ENCODE measurements around the gene LCA5.
"Not testable (repeated sequence)": the region's sequence is repeated elsewhere in the genome, so short reads cannot be mapped to it uniquely, and the experiment has no call there.

LCA5 gene

GRCh38 chr6:79538106-79538971 is 1.1 kb upstream of the LCA5 start:
- Histone ChIP-seq H3K79me2 (ENCODE audit: insufficient read depth, low read length) (no peaks in the 10 kb centered on the region), H3K9me3 (ENCODE audit: insufficient read depth, low read length, severe bottlenecking) (no peaks in the 10 kb centered on the region), H3K9ac (ENCODE audit: low read depth, low read length) (no peak overlapping the region), H3K4me1 (ENCODE audit: insufficient read depth, low read length) (no peaks in the 10 kb centered on the region), H3K36me3 (ENCODE audit: insufficient read depth, low read length) (no peaks in the 10 kb centered on the region), H2AFZ (ENCODE audit: low read depth, low read length) (no peak overlapping the region; the same call in 1 of the 2 replicates), H3K4me3 (ENCODE audit: low read depth in 1 of 2, low read length in 2 of 2) (no peak overlapping the region), H3K27ac (ENCODE audit: low read length) (no peak overlapping the region), H3K4me2 (ENCODE audit: insufficient read depth, low read length) (no peak overlapping the region), H4K20me1 (ENCODE audit: insufficient read depth, low read length) (no peaks in the 10 kb centered on the region), H3K27me3 (ENCODE audit: insufficient read depth, low read length, poor library complexity) (peaks cover 23% of the 10 kb centered on the region)
- no peak for DNase-seq
- no peak for ATAC-seq (ENCODE audit: insufficient read depth, low read depth)
- TF ChIP-seq EZH2 (IDR thresholded peaks at IDR 0.05; ENCODE audit: borderline replicate concordance, low read depth, low read length, severe bottlenecking) (no peak), CTCF (IDR thresholded peaks at IDR 0.05; ENCODE audit: borderline replicate concordance, extremely low read depth, low read length, poor library complexity, severe bottlenecking) (no peak)

- Histone ChIP-seq H3K79me2 (ENCODE audit: insufficient read depth, low read length) (no peaks in the 10 kb centered on the region), H3K4me1 (ENCODE audit: insufficient read depth, low read length) (no peaks in the 10 kb centered on the region), H3K9ac (ENCODE audit: low read depth, low read length) (no peak overlapping the region), H3K27ac (ENCODE audit: low read length) (no peak overlapping the region), H3K4me3 (ENCODE audit: low read depth in 1 of 2, low read length in 2 of 2) (no peak overlapping the region), H4K20me1 (ENCODE audit: insufficient read depth, low read length) (no peaks in the 10 kb centered on the region), H2AFZ (ENCODE audit: low read depth, low read length) (no peak overlapping the region), H3K4me2 (ENCODE audit: insufficient read depth, low read length) (no peak overlapping the region), H3K27me3 (ENCODE audit: insufficient read depth, low read length, poor library complexity) (peaks cover 25% of the 10 kb centered on the region), H3K36me3 (ENCODE audit: insufficient read depth, low read length) (no peaks in the 10 kb centered on the region), H3K9me3 (ENCODE audit: insufficient read depth, low read length, severe bottlenecking) (no peaks in the 10 kb centered on the region)
- DNase-seq (no peak), ATAC-seq (ENCODE audit: insufficient read depth, low read depth) (no peak)
- no peak for TF ChIP-seq EZH2 (IDR thresholded peaks at IDR 0.05; ENCODE audit: borderline replicate concordance, low read depth, low read length, severe bottlenecking)
- no peak for TF ChIP-seq CTCF (IDR thresholded peaks at IDR 0.05; ENCODE audit: borderline replicate concordance, extremely low read depth, low read length, poor library complexity, severe bottlenecking)
Measured at GRCh38 chr6:79536585-79536953, 661 bp downstream of the LCA5 start.

- not testable (repeated sequence) for H3K27ac ChIP-seq (ENCODE audit: low read length); H3K4me3 ChIP-seq (ENCODE audit: low read depth in 1 of 2, low read length in 2 of 2); DNase-seq; H3K9me3 ChIP-seq (ENCODE audit: insufficient read depth, low read length, severe bottlenecking); H4K20me1 ChIP-seq (ENCODE audit: insufficient read depth, low read length); H3K27me3 ChIP-seq (ENCODE audit: insufficient read depth, low read length, poor library complexity); H3K36me3 ChIP-seq (ENCODE audit: insufficient read depth, low read length); H3K9ac ChIP-seq (ENCODE audit: low read depth, low read length); H2AFZ ChIP-seq (ENCODE audit: low read depth, low read length); H3K4me2 ChIP-seq (ENCODE audit: insufficient read depth, low read length); H3K4me1 ChIP-seq (ENCODE audit: insufficient read depth, low read length); H3K79me2 ChIP-seq (ENCODE audit: insufficient read depth, low read length); ATAC-seq (ENCODE audit: insufficient read depth, low read depth)
Measured at GRCh38 chr6:79529567-79529966, 7.7 kb downstream of the LCA5 start.

DNA sequence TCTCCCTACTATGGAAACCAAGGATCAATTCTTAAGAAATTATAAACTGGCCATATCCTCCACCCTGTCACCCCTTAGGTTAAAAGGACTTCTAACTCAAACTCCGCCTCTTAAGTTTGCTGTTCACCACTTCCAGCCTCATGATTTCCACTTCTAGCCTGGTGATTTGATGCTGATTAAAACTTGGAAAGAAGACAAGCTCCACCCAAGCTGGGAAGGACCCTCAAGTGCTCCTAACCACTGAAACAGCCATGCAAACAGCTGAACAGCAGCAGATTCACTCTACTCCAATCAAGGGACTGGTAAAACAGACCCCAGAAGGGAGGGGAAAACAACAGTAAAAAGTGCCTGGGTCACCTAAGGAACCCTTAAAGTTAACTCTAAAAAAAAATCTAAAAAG is 10.3 kb downstream of the LCA5 start:
- no peak for ATAC-seq (ENCODE audit: insufficient read depth, low read depth)
- Histone ChIP-seq H3K27ac (ENCODE audit: low read length) (no peak overlapping the region), H3K4me2 (ENCODE audit: insufficient read depth, low read length) (no peak overlapping the region), H3K4me1 (ENCODE audit: insufficient read depth, low read length) (no peaks in the 10 kb centered on the region), H3K9me3 (ENCODE audit: insufficient read depth, low read length, severe bottlenecking) (no peaks in the 10 kb centered on the region), H3K4me3 (ENCODE audit: low read depth in 1 of 2, low read length in 2 of 2) (no peak overlapping the region), H3K27me3 (ENCODE audit: insufficient read depth, low read length, poor library complexity) (peaks cover 2% of the 10 kb centered on the region), H3K79me2 (ENCODE audit: insufficient read depth, low read length) (no peaks in the 10 kb centered on the region), H4K20me1 (ENCODE audit: insufficient read depth, low read length) (no peaks in the 10 kb centered on the region), H3K36me3 (ENCODE audit: insufficient read depth, low read length) (no peaks in the 10 kb centered on the region), H2AFZ (ENCODE audit: low read depth, low read length) (no peak overlapping the region), H3K9ac (ENCODE audit: low read depth, low read length) (no peak overlapping the region)
- DNase-seq: no peak
- TF ChIP-seq EZH2 (IDR thresholded peaks at IDR 0.05; ENCODE audit: borderline replicate concordance, low read depth, low read length, severe bottlenecking) (no peak), CTCF (IDR thresholded peaks at IDR 0.05; ENCODE audit: borderline replicate concordance, extremely low read depth, low read length, poor library complexity, severe bottlenecking) (no peak)
